ENCODE data around the gene ADAMTS1.

GRCh38 chr21:26874347-26874746 lies 29.1 kb upstream of the ADAMTS1 start:
- TF ChIP-seq CTCF (IDR thresholded peaks at IDR 0.05; ENCODE audit: poor library complexity) (no peak), EZH2 (IDR thresholded peaks at IDR 0.05; ENCODE audit: borderline replicate concordance) (no peak), EZH2phosphoT487 (IDR thresholded peaks at IDR 0.05; ENCODE audit: low read depth, severe bottlenecking, unreplicated experiment) (no peak)
